BJ (cell line): ENCODE measurements around the gene BICC1. TPM values are rescaled to one million over a fixed set of nuclear protein-coding genes. Genes with fewer than 3 reads are reported as not detected.

Source experiments
- CTCF ChIA-PET: fragments of 350-600 bp; formaldehyde crosslinking; extraction: SDS; loops from one replicate; lab custom pipeline; 2021; ENCODE audit warnings: antibody characterized with exemption, inconsistent platforms; lab: Yijun Ruan, JAX
- POLR2A ChIA-PET: fragments of 300-600 bp; sonication (Branson Sonifier 250); formaldehyde crosslinking; extraction: SDS; loops from one replicate; lab custom pipeline; 2021; ENCODE audit warnings: antibody characterized with exemption; lab: Charles Lee
- DNase-seq: peaks from one replicate; pipeline ENCODE4 v3.0.0-alpha.2; 2011; ENCODE audit warnings: low read depth
- H3K27me3 ChIP-seq: 2 replicates; pipeline ENCODE4 v1.6.0; 2011; ENCODE audit warnings: low read length; ENCODE audit not compliant: control insufficient read depth, insufficient read depth
- H3K36me3 ChIP-seq: 2 replicates; pipeline ENCODE4 v1.5.1; 2011; ENCODE audit warnings: low read length; ENCODE audit not compliant: control insufficient read depth, insufficient read depth
- H3K4me3 ChIP-seq: 2 replicates; pipeline ENCODE4 v1.5.1; 2011; ENCODE audit warnings: low read depth, mild to moderate bottlenecking, control low read depth, low read length
- polyA plus RNA-seq: library from polyadenylated mRNA; depleted of rRNA; stranded (reverse); fragments of >200 nt; gene quantifications from 2 replicates; pipeline ENCODE4 v1.2.3, GENCODE V29; 2011
- TF ChIP-seq, protein P1 (sequence below): IDR thresholded peaks from 2 replicates; pipeline ENCODE4 v1.5.1; 2011; ENCODE audit warnings: low read depth, mild to moderate bottlenecking, control low read depth, inconsistent platforms, low read length, moderate library complexity; ENCODE audit not compliant: insufficient read depth

BICC1 gene
- polyA plus RNA-seq, 1 experiment: 27.0 TPM

- TF ChIP-seq, protein P1, sequence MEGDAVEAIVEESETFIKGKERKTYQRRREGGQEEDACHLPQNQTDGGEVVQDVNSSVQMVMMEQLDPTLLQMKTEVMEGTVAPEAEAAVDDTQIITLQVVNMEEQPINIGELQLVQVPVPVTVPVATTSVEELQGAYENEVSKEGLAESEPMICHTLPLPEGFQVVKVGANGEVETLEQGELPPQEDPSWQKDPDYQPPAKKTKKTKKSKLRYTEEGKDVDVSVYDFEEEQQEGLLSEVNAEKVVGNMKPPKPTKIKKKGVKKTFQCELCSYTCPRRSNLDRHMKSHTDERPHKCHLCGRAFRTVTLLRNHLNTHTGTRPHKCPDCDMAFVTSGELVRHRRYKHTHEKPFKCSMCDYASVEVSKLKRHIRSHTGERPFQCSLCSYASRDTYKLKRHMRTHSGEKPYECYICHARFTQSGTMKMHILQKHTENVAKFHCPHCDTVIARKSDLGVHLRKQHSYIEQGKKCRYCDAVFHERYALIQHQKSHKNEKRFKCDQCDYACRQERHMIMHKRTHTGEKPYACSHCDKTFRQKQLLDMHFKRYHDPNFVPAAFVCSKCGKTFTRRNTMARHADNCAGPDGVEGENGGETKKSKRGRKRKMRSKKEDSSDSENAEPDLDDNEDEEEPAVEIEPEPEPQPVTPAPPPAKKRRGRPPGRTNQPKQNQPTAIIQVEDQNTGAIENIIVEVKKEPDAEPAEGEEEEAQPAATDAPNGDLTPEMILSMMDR: peak; percentile 20; the same call in 1 of the 2 replicates
- H3K36me3 ChIP-seq: no peaks in the 10 kb centered on the region
- DNase-seq: no peak
- ChIA-PET POLR2A (no interaction called here), CTCF (interaction anchor here (1.0 to 1.9 kb wide), 3 partner anchors 9 to 298 kb away, joined by 3 to 6 read pairs (median 4); no protein-coding TSS in a partner anchor)
- no peaks in the 10 kb centered on the region for H3K27me3 ChIP-seq
- H3K4me3 ChIP-seq: no peak overlapping the region
Measured at GRCh38 chr10:58712982-58713381, 200.3 kb downstream of the BICC1 start.

- POLR2A ChIA-PET: no interaction called here
- no peak for DNase-seq
- no peaks in the 10 kb centered on the region for H3K36me3 ChIP-seq
- TF ChIP-seq, protein P1: no peak
- CTCF ChIA-PET: interaction anchor here (1.2 to 1.3 kb wide), 2 partner anchors 9 to 10 kb away, joined by 3 to 4 read pairs; no protein-coding TSS in a partner anchor
- H3K4me3 ChIP-seq: no peak overlapping the region
- no peaks in the 10 kb centered on the region for H3K27me3 ChIP-seq
Measured at GRCh38 chr10:58714409-58714808, 201.7 kb downstream of the BICC1 start.

GRCh38 chr10:58715061-58715460, 202.4 kb downstream of the BICC1 start:
- CTCF ChIA-PET: interaction anchor here (1.2 kb wide), 1 partner anchor 10 kb away, joined by 3 read pairs; no protein-coding TSS in a partner anchor
- Histone ChIP-seq H3K27me3 (no peaks in the 10 kb centered on the region), H3K36me3 (no peaks in the 10 kb centered on the region), H3K4me3 (no peak overlapping the region)
- TF ChIP-seq, protein P1: no peak
- POLR2A ChIA-PET: no interaction called here
- no peak for DNase-seq

- no peak for DNase-seq
- ChIA-PET CTCF (no interaction called here), POLR2A (no interaction called here)
- Histone ChIP-seq H3K27me3 (no peaks in the 10 kb centered on the region), H3K4me3 (no peak overlapping the region), H3K36me3 (no peaks in the 10 kb centered on the region)
- TF ChIP-seq, protein P1: no peak
Measured at GRCh38 chr10:58718596-58718995, 205.9 kb downstream of the BICC1 start.

GRCh38 chr10:58721601-58722281, 209.1 kb downstream of the BICC1 start:
- Histone ChIP-seq H3K27me3 (no peaks in the 10 kb centered on the region), H3K4me3 (no peak overlapping the region), H3K36me3 (no peaks in the 10 kb centered on the region; the same call in 1 of the 2 replicates)
- ChIA-PET POLR2A (no interaction called here), CTCF (no interaction called here)
- DNase-seq: no peak
- TF ChIP-seq, protein P1: no peak
